GM12891 (cell line): Measurements from ENCODE around the gene C16orf74. TPM values are rescaled to one million over a fixed set of nuclear protein-coding genes. Genes with fewer than 3 reads are reported as not detected.
A peak's percentile ranks its signal among the peaks of the same experiment; 100 is the strongest.

Source experiments
- DNase-seq: peaks from one replicate; pipeline ENCODE4 v3.0.0; 2011; ENCODE audit warnings: low spot score; ENCODE audit not compliant: insufficient read length
- FAIRE-seq: peaks from 2 replicates; lab custom pipeline; 2011; peaks lifted over from hg19 to GRCh38; lab: Jason Lieb, UNC
- PAX5 ChIP-seq: IDR thresholded peaks from 2 replicates; pipeline ENCODE4 v1.6.1; 2011; ENCODE audit warnings: low read length, moderate library complexity, mild to moderate bottlenecking; ENCODE audit not compliant: insufficient read depth, severe bottlenecking
- POLR2A ChIP-seq: IDR thresholded peaks from 2 replicates; pipeline ENCODE4 v1.6.1; 2011; ENCODE audit warnings: low read depth, low read length, control low read depth
- POLR2AphosphoS5 ChIP-seq: IDR thresholded peaks from 2 replicates; pipeline ENCODE4 v1.6.1; 2011; ENCODE audit warnings: low read depth, low read length, control low read depth
- POU2F2 ChIP-seq: IDR thresholded peaks from 2 replicates; pipeline ENCODE4 v1.6.1; 2011; ENCODE audit warnings: low read depth, mild to moderate bottlenecking, control low read depth, low read length, moderate library complexity
- SPI1 ChIP-seq: IDR thresholded peaks from 2 replicates; pipeline ENCODE4 v1.6.1; 2011; ENCODE audit warnings: low read depth, low read length, control low read depth
- TAF1 ChIP-seq: IDR thresholded peaks from 2 replicates; pipeline ENCODE4 v1.6.1; 2011; ENCODE audit warnings: low read depth, low read length, control low read depth
- polyA plus RNA-seq: library from polyadenylated mRNA; unstranded; fragments of >200 nt; gene quantifications from one replicate; pipeline ENCODE4 v1.2.1, GENCODE V29; 2012; ENCODE audit warnings: low read depth, missing spikeins, inconsistent platforms; ENCODE audit not compliant: missing spikeins

The C16orf74 gene
- 7.5 TPM for polyA plus RNA-seq

DNA sequence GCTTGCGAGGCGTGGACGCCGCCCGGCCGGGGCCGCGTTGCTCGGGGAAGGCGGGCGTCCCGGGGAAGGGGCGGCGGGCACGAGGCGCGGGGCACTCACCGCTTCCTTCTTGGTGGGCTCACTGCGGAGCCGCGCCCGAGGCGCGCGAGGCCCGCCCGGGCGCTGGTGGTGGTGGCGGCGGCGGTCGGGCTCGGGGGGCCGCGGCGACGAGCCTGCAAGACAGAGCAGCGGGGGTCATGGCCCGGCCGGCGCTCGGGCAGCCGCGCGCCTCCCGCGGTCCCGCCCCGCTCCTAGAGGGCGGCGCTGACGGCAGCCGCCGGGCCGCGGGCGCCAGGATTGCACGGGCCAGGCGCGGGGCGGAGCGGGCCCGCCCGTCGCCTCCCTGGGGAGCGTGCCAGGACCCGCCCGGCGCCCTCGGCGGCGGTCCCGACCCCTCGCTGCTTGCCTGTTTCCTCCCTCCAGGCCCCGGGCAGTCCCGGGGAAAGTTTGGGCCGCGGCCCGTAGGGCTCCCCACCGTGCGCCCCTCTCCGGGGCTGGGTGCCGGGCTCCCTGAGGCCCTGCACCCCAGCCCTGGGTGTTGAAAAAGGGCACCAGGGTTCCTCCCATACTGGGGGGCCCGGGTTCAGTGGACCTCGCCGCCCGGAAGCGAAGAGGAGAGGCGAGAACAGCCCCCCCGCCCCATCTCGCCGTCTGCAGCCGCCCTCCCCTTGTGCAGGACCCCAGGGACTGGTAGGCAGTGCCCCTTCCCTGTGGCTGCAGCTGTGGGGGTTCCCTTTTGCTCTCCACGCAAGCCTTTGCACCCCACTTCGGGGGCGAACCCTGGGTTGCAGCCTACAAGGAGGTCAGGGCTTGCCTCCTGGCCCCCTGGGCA is at the start of gene C16orf74:
TSS of gene C16orf74 (minus strand) at position 270 of the 871 bp plus-strand sequence. CDS start 15,879 bp downstream, outside the sequence.
- FAIRE-seq (peak; percentile 76), DNase-seq (peak; percentile 60)
- TF ChIP-seq PAX5: no peak
- TF ChIP-seq POLR2A: no peak
- TF ChIP-seq POLR2AphosphoS5: no peak
- TF ChIP-seq SPI1: no peak
- no peak for TF ChIP-seq POU2F2
- TF ChIP-seq TAF1: no peak

DNA sequence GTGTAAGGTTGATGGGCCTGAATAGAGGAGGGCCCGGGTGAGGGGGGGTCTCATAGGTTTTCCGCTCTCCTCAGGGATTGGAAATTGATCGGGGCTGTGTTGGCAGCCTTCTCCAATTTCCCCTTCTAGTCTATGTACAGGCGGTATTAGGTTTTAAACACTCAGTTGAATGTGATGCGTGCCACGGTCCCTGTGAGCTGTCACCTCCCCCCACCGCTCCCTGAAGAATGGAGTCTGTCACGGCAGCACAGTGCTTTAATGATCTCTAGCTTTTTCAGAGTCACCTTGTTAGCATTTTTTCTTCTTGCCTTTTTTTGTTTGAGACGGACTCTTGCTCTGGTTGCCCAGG is 49.4 kb upstream of the C16orf74 start:
- peak; percentile 16 for FAIRE-seq

DNA sequence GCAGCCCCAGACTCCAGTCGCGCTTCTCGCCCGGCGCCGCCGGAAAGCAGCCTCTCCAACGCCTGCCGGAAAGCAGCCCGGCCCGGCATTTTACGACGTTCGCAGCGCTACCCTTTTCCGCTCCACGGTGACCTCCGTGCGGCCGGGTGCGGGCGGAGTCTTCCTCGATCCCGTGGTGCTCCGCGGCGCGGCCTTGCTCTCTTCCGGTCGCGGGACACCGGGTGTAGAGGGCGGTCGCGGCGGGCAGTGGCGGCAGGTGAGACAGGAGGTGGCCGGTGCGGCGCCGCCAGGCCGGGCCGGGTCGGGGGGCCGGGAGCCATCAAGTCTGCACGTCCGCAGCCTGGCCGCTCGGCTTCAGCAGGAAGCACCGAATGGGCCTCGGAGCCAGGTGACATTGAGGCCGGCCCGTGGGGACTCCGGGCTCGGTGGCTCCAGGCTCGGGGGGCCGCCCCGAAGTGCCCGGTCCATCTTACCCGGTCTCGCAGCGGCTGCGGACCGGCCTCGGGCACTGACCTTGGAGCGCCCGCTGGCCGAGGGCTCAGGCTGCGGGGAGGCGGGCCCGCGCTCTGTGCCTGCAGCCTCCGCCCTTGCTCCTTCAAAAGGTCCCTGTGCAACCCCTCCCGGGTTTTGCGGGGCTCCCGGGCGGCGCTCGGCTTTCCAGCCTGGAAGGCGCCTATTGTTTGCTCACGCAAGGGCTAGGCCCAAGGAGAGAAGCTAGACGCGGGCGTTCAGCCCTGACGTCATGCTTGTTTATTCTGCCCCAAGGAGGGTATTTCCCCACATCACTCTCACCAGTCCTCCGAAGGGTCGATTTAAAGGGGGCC is 48.8 kb upstream of the C16orf74 start, which contains the start of the genes COX4I1 and EMC8:
TSS of gene COX4I1 (plus strand) at position 199 of the 824 bp plus-strand sequence. CDS start 1,511 bp downstream, outside the sequence.
TSS of gene EMC8 (minus strand) at position 48 of the 824 bp plus-strand sequence. CDS start 249 bp downstream, outside the sequence.
- peak; percentile 95 for FAIRE-seq
- TF ChIP-seq POU2F2 (no peak; the same call in none of the 2 replicates), POLR2AphosphoS5 (peak; percentile 87), SPI1 (no peak), TAF1 (peak; percentile 71), POLR2A (peak; percentile 81), PAX5 (no peak)
- peak; percentile 96 for DNase-seq

More for the DNA sequence above, 49.4 kb upstream of the C16orf74 start:
- TF ChIP-seq SPI1 (no peak), POU2F2 (peak; percentile 7; the same call in 1 of the 2 replicates), PAX5 (no peak), TAF1 (no peak), POLR2A (peak; percentile 64; the same call in 1 of the 2 replicates), POLR2AphosphoS5 (peak; percentile 47; the same call in 1 of the 2 replicates)
- no peak for DNase-seq

DNA sequence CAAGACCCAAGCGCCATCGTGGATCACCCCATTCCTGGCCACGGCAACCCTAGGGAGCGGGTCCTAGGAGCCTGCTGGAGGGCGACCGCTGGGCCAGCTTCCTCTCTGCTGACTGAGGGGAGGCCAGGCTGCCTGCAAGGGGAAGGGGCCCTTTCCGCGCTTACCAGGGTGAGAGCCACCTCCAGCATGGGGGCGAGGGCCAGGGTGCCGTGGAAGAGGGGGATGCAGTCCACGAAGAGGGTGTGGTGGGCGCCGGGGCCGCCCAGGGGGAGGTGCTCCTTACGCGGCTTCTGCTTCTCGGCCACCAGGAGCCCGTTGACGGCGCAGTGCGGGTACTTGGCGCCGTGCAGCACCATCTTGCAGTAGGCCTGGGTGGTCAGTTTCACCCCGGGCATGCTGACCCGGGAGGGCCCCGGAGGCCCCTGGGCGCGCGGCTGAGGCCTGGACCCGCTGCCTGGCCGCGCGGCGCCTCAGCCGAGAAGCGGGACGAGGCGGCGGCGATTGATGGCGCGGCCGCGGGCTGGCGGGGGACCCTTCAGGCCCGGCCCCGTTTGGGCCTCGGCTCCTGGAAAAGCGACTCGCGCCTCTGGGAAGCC is 48.1 kb upstream of the C16orf74 start:
- TF ChIP-seq POU2F2 (no peak), PAX5 (no peak), POLR2AphosphoS5 (no peak), SPI1 (no peak), TAF1 (no peak), POLR2A (no peak)
- DNase-seq (peak; percentile 73), FAIRE-seq (no peak)

DNA sequence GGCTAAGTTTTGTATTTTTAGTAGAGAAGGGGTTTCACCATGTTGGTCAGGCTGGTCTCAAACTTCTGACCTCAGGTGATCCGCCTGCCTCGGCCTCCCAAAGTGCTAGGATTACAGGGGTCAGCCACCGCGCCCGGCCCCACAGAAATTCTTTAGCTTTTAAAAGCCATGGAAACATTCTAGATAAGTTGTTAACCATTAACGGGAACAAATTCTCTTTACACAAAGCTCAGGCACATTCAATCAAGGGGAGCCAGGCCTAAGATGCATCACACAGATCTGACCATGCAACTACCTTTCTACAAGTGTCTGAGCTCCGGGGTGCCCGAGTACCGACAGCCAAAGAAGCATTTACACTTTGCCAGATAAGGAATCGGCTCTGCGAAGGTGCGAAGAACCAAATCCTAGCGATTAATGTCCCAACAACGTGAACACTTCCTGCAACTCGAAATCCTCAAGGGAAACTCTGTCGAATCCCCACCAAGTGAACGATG is 47.4 kb upstream of the C16orf74 start:
- DNase-seq: no peak
- no peak for TF ChIP-seq PAX5
- no peak for TF ChIP-seq POLR2A
- TF ChIP-seq TAF1: no peak
- TF ChIP-seq POLR2AphosphoS5: no peak
- no peak for TF ChIP-seq SPI1
- no peak for TF ChIP-seq POU2F2
- FAIRE-seq: no peak

GRCh38 chr16:85796599-85796998 is 45.7 kb upstream of the C16orf74 start:
- no peak for FAIRE-seq
- TF ChIP-seq POLR2A: no peak
- no peak for TF ChIP-seq POU2F2
- TF ChIP-seq POLR2AphosphoS5: no peak
- TF ChIP-seq PAX5: no peak
- no peak for TF ChIP-seq TAF1
- no peak for TF ChIP-seq SPI1
- no peak for DNase-seq

GRCh38 chr16:85796152-85796551 is 45.3 kb upstream of the C16orf74 start:
- no peak for DNase-seq
- no peak for TF ChIP-seq POLR2AphosphoS5
- TF ChIP-seq PAX5: no peak
- no peak for TF ChIP-seq TAF1
- no peak for TF ChIP-seq SPI1
- no peak for TF ChIP-seq POLR2A
- TF ChIP-seq POU2F2: no peak

GRCh38 chr16:85794696-85795095 is 43.8 kb upstream of the C16orf74 start:
- no peak for FAIRE-seq
- DNase-seq: no peak
- no peak for TF ChIP-seq POLR2A
- no peak for TF ChIP-seq POLR2AphosphoS5
- TF ChIP-seq PAX5: no peak
- TF ChIP-seq POU2F2: no peak
- no peak for TF ChIP-seq SPI1
- no peak for TF ChIP-seq TAF1

More at GRCh38 chr16:85796152-85796551, 45.3 kb upstream of the C16orf74 start:
- no peak for FAIRE-seq
